Left forelimb (tissue), 1 donor: ENCODE data around the gene ATXN7L2.

Source experiments
- DNase-seq: peaks from one replicate; pipeline ENCODE4 v3.0.0-alpha.2; 2018; ENCODE audit warnings: low spot score

ATXN7L2 gene

GRCh38 chr1:109527846-109528695 is 44.4 kb downstream of the ATXN7L2 start:
- DNase-seq: no peak

DNA sequence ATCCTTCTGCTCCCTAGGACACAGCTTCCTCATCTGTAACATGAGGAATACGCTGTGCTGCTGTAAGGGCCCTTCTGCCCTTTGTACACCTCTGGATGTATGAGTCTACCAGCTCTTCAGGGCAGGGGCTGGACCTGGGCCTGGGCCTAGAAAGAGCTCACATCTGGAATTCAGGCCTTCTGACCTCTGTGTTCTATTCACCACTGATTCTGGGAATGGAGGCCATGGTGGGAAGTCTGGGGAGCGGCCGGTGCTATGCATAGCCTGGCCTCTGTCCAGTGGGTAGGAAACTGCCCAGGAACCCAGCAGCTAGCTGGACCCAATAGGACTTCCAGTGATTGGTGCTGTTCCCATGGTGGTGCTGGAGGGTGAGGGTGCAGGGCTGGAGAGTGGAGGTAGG is 45.0 kb downstream of the ATXN7L2 start:
- DNase-seq: no peak

DNA sequence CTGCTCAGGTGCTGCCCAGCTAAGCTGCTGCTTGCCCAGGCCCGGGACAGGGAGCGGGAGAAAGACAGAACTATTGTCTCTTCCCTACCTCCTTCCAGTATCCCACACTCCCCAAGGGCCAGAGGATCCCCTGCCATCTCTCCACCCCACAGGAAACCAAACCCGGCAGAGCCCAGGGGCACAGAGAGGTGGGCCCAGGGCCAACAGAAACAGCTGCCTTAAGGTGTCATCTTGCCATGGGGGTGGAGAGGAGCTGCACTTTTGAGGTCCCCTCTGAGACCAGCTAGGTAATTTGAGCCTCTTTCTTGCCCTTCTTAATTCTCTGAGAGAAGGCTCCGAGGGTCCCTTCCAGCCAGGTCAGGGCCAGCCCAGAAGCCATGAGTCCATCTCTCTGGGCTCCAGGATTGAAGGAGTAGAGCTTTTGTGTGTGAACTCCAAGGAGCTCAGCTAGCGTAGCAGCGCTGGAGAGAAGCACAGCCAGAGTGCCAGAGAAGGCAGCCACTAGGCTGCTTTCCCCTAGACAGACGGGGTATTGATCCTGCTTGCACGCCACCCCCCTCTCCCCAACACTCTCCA is 46.3 kb downstream of the ATXN7L2 start:
- DNase-seq: no peak

DNA sequence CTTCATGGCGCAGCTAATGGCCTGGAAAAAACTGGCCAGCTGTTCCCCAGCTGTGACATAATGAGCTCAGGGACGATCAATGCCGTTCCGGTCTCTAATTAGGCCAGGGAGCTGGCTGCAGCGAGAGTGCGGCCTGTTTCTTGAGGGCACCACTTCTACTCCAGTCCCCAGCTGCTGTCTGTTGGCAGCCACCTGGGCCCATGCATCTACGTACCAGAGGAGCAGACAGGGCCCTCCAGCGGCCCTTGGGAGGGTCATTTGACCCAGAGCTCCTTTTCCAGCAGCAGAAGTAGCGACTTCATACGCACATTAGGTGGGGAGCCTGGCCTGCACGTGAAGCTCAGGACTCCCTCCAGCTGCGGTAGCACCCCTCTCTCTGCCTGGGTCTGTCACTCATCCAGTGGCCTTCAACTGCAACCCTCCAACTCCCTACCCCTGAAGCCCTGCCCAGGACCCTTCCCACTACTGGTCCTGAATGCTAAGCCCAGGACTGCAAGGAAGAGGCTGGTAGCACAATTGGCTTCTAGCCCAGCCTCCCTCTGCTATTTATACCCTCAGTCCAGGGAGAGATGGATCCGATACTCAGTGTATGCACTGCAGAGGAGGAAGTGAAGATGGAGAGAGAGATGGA is 46.9 kb downstream of the ATXN7L2 start:
- DNase-seq: no peak

- DNase-seq: no peak
Observed at GRCh38 chr1:109531380-109531779, 47.7 kb downstream of the ATXN7L2 start.

GRCh38 chr1:109531826-109532364 is 48.2 kb downstream of the ATXN7L2 start:
- no peak for DNase-seq

DNA sequence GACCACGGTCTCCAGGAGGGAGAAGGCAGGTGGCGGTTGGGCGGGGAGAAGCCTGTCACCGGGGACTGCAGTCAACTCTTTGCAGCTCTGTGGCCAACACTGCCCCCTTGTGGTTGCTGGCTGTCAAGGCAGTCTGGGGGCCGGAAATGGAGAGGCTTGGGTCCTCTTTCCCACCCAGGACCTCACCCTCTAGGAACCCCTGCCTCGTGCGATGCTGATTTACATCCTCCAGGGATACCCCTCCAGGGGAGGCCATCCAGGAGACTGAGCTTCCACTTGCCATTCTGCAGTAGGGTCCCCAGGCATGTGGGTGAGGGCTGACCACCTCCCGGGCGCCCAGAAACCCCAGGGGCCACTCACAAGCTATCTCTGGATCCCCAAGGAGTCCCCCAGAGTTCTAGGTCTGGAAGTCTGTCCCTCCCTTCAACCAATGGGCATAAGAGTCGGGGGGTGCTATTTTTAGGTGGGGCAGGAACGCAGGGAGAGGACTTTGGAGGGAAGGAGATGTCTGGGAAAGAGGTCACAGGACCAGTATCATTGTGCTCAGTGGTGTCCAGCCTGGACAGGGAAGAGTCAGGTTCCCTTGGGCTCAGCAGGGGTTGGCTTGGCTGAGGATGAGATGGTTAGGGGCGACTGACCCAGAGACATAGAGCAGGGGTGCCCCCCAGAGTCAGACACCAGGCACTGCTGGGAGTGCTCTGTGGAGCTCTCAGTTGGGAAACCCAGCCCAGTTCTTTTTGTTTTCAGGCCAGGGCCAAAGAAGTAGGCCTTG is 48.8 kb downstream of the ATXN7L2 start:
- DNase-seq: peak; percentile 89

DNA sequence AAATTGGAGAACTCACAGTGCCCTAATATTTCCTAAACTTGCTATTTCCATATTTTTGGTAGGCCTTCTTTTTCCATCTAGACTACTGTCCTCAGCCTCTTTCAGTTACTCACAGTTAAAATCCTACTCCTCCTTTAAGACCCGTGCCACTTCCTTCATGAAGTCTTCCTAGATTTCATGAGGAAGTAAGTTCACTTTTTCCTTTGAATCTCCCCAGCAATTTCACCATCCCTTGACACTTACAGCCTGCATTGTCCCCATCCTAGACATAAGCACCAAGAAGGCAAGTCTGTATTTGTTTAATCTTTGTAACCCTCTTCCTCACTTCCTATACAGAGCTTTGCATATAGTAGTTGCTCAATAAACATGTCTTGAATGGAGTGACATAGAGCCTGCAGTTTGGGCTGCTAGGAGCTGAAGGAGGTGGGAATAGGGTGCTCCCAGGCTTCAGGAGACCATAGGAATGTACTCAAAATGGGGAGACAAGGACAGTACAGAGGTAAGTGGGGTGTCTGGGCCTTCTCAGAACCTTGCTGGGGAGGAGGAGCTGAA is 50.7 kb downstream of the ATXN7L2 start:
- DNase-seq: no peak

GRCh38 chr1:109535481-109535880 is 51.8 kb downstream of the ATXN7L2 start:
- DNase-seq: no peak

GRCh38 chr1:109535971-109536491 is 52.3 kb downstream of the ATXN7L2 start:
- DNase-seq: no peak

- no peak for DNase-seq
Observed at GRCh38 chr1:109537450-109538178, 53.9 kb downstream of the ATXN7L2 start.

GRCh38 chr1:109538827-109539555 is 55.3 kb downstream of the ATXN7L2 start:
- DNase-seq: no peak

GRCh38 chr1:109539676-109540075 is 56.0 kb downstream of the ATXN7L2 start, which contains the start of gene GPR61:
Gene GPR61, plus strand, starts transcription at chr1:109539872. Its CDS starts 3,151 bp downstream, at chr1:109543023.
- no peak for DNase-seq

- no peak for DNase-seq
Observed at GRCh38 chr1:109541102-109541501, 57.4 kb downstream of the ATXN7L2 start.
